ENCODE measurements around the gene ETFA. TPM values are rescaled to one million over a fixed set of nuclear protein-coding genes. Genes with fewer than 3 reads are reported as not detected.
"Not testable (repeated sequence)": the region's sequence is repeated elsewhere in the genome, so short reads cannot be mapped to it uniquely, and the experiment has no call there.

Gene ETFA
- total RNA-seq, 1 experiment from 2014 or later: 362 TPM

DNA sequence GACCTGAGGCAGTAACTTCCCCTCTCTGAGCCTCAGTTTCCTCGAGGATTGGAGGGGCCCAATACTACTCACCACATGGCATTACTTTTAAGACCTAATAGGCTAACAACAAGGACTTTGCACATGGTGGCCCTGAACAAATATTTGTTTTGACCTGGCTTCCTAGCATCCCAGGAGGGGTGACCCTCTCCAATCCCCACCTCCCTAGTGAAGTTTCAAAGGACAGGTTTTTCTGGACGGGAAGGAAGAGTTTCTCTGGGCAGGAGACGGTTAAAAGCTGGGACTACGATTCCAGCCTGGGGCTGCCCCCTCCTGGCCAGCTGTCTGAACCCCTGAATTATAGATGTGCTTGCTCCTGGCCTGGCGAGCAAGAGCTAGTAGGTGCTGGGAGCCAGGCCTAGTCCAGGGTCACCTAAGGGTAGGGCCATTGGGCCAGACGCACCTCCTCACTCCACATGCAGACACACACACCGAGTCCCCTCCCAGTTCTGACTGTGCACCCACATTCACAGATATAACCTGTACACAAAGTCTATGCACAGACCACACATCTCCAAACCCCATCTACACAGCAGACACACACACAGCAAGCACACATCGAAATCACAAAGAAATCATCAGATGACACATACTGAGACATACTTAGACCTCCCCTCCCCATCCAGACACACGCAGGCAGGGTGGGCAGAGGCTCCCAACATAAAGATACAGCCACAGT is 22.6 kb upstream of the ETFA start:
- no peaks in the 10 kb centered on the region for H3K27me3 ChIP-seq
- no peaks in the 10 kb centered on the region for H3K9me3 ChIP-seq
- no peak for DNase-seq
- no peaks in the 10 kb centered on the region for H3K36me3 ChIP-seq
- H3K4me3 ChIP-seq: no peak overlapping the region

DNA sequence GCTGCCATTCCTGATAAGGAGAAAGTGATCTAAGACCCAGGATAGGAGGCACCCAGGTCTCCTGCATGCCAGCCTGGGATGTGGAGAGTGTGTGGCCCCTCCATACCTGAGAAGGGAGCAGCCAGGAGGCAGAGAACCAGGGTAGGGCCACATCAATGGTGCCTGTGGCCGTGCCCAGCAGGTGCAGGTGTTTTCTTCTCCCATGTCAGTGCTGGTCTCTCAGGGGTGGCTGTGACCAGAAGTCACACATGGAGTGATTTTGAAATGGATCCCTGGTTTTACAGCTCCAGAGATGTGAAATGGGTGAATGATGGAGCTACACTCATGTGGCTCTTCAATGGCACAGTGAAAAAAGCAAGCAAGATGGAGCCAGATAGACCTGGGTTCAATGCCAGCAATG is 22.0 kb upstream of the ETFA start:
- Histone ChIP-seq H3K27me3 (no peaks in the 10 kb centered on the region), H3K4me3 (no peak overlapping the region), H3K9me3 (no peaks in the 10 kb centered on the region), H3K36me3 (no peaks in the 10 kb centered on the region)
- no peak for DNase-seq

DNA sequence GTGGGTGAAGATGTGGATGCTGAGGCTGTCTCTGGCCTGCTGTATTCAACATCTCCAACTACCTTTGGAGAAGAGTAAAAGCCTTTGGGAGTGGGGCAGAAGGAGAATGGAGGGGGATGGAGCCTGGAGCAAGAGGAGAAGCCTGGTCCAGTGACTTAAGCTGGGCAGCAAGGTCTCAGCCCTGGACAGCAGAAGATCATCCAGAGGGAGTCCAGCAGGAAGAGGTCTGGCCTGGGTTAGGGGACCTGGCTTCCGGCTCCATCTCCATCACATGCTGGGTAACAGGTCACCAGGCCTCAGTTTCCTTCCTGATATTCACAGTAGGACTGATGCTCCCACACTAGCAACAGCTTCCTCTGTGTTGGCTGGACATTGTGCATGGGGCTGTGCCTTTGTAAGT is 21.5 kb upstream of the ETFA start:
- Histone ChIP-seq H3K27me3 (no peaks in the 10 kb centered on the region), H3K36me3 (no peaks in the 10 kb centered on the region), H3K9me3 (no peaks in the 10 kb centered on the region), H3K4me3 (no peak overlapping the region)
- DNase-seq: no peak

DNA sequence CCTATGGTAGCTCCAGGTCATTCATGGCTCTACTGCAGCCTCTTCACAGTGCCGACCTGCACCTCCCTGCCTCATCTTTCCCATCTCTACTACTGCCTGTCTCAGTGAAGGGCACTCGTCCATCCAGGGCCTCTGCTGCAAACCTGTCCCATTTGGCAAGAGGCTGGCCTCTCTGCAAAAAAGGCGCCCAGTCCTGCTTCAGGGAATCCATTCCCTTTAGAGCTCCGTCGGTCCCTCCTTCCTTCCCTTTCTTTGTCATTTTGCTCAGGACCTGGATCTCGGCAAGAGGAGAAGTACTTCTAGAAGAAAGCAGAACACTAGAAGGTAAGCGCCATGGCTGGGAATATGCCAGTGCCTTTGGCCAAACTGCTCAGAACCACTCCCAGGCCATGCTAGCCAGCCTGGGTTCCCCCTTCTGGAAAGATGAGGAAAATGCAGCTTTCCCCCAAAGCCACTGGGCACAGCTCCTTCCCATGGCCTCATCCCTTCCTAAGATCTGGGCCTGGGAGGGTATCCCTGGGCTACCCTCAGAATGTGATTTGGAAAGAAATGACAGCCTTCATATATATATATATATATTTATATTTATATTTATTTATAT is 18.9 kb upstream of the ETFA start:
- DNase-seq: peak; percentile 59

DNA sequence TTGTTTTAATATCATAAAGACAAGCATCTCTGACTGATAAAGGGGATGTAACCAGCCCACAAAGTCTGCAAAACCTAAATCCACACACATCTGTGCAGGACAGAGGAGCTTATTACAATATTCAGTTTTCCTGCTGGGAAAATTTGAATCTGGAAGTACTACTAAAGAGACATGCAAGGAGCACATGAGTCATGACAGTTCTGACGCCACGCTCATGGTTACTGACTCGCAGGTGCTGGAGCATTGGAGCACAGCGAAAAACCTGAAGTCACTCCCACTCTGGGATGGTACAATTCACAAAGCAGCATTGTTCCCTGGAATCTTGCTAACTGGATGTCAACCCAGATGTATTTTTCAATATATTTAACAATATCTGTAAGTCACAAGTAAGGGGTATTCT is 17.7 kb upstream of the ETFA start:
- Histone ChIP-seq H3K27me3 (no peaks in the 10 kb centered on the region), H3K36me3 (no peaks in the 10 kb centered on the region), H3K4me3 (no peak overlapping the region), H3K9me3 (no peaks in the 10 kb centered on the region)
- no peak for DNase-seq

More for the DNA sequence above, 18.9 kb upstream of the ETFA start:
- Histone ChIP-seq H3K36me3 (no peaks in the 10 kb centered on the region), H3K9me3 (no peaks in the 10 kb centered on the region), H3K4me3 (no peak overlapping the region), H3K27me3 (no peaks in the 10 kb centered on the region)

DNA sequence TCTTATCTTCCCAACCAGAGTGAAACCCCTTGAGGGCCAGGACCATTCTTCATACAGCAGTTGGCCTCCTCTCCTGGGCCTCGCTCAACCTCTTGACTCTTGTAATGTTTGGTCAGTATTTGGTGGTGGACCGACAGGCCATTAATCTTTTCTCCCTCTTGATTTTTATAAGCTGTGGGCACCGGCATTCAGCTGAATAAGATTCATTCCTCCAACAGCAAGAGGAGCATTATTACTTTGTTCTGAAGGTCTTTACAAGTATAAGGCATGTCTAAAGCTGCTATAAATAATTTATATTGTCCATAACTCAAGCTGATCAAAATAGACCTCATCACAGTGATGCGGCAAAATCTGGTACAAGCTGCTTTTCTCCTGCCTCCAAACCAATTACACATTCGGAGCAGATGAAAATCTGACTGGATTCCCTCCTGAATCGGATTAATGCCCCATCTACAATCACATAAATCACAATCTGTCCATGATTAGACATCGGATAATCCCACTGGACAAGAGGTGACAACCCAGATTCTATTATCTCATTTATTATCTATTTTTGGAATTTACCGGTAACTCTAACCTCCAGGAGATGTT is 16.9 kb upstream of the ETFA start:
- no peaks in the 10 kb centered on the region for H3K27me3 ChIP-seq
- DNase-seq: no peak

DNA sequence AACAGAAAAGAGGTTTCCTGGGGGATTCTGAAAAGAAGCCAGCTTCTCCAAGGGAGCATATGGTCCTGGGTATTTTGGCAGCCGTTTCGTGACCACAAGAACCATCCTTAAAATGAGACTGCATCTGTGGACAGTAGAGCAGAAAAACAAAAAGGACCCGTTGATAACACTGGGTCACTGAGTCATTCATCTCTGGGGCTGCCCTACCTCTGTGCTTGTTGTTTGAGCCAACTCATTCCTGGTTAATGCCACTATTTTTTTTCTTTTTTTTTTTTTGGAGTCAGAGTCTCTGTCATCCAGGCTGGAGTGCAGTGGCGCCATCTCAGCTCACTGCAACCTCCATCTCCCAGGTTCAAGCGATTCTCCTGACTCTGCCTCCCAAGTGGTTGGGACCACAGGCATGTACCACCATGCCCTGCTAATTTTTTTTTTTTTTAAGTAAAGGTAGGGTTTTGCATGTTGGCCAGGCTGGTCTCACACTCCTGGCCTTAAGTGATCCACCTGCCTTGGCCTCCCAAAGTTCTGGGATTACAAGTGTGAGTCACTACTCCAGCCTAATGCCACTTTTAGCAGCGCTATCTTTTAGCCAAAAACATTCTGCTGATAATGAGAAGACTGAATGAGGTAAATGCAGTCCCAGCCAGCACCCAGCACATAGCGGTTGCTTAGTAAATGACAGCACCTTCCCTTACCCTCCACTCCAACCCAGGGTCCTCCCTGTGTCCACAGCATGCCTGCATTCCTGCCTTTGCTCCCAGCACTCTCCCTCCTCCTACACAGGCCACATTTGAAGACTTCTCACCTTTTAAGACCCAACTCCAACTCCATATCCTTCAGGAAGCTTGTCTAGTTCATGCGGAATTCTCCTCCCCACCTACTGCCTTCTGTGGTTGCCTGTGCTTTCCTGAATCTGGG is 16.2 kb upstream of the ETFA start:
- peak; percentile 55 for DNase-seq

More for the DNA sequence above, 16.9 kb upstream of the ETFA start:
- H3K4me3 ChIP-seq: no peak overlapping the region
- no peaks in the 10 kb centered on the region for H3K36me3 ChIP-seq
- H3K9me3 ChIP-seq: no peaks in the 10 kb centered on the region

DNA sequence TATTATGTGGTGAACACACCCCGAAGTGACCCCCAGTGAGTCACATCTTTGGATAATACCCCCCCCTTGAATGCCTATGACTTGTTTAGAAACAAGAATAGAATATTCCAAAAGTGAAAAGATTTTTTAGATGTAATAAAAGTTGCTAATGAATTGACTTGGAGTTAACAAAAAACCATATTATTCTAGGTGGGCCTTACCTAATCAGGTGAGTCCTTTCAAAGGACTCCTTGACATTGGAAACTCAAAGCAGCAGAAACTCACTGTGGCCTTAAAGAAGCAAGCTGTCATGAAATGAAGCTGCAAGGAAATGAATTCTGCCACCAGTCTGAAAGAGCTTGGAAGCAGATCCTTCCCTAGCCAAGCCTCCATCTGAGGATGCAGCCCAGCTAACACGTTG is 14.4 kb upstream of the ETFA start:
- DNase-seq: no peak
- Histone ChIP-seq H3K4me3 (no peak overlapping the region), H3K36me3 (no peaks in the 10 kb centered on the region), H3K27me3 (no peaks in the 10 kb centered on the region), H3K9me3 (no peaks in the 10 kb centered on the region)

More for the DNA sequence above, 16.2 kb upstream of the ETFA start:
- H3K4me3 ChIP-seq: no peak overlapping the region
- H3K9me3 ChIP-seq: no peaks in the 10 kb centered on the region
- H3K27me3 ChIP-seq: no peaks in the 10 kb centered on the region
- H3K36me3 ChIP-seq: no peaks in the 10 kb centered on the region

DNA sequence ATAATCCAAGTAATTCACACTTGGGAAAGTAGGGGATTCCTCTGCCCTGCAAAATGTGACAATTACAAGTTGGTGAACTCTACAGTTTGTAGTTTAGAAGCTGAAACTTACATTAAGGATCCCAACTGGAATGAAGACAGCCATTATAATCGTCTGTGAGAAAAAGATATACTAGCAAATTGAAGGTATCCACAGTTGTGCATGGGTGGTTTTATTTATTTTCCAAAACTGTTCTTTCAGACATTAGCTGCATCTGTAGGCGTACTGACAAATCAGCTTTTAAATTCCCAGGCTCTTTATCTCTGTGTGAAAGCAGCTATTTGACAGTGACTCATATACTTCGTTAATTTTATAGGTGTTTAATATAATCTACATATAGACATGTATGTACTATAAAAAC is 12.8 kb upstream of the ETFA start:
- no peaks in the 10 kb centered on the region for H3K36me3 ChIP-seq
- no peak for DNase-seq
- H3K4me3 ChIP-seq: no peak overlapping the region
- H3K27me3 ChIP-seq: no peaks in the 10 kb centered on the region
- H3K9me3 ChIP-seq: no peaks in the 10 kb centered on the region

DNA sequence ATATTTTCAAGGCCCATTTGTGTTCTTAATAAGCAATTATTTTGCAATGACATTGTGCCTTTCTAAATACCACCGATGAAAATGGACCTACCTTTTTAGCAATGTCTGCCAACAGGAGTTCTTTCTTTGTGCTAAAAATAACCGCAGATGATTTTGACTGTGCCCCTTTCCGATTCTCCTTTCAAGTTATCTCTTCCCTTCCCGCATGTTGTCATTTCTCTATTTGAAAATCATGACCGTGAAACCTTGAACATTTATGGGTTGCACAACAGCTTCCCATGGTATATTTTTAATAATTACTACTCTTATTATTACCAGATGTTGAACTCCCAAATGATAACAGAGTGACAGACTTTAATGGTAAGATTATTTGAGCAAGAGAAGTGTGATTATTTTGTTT is 10.3 kb upstream of the ETFA start:
- Histone ChIP-seq H3K4me3 (no peak overlapping the region), H3K27me3 (no peaks in the 10 kb centered on the region), H3K9me3 (no peaks in the 10 kb centered on the region), H3K36me3 (no peaks in the 10 kb centered on the region)
- DNase-seq: no peak

DNA sequence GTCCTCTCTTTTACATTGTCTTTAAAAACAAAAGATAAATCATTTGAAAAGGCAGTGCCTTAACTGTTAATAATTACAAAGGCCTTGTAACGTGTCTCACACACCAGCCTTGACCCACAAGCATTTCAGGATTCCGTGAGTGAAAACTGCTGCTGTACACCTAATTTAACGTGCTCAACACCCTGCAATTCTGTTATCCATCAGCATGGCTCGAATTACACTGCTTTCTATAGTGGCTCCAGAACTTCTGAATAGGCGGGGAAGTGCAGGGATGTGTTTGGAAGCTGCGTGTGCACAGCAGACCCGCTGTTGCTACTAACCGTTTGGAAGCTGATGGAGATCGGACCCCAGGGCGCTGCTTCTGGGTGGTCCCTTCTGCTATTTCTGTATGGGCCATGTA is 9.9 kb upstream of the ETFA start:
- no peaks in the 10 kb centered on the region for H3K36me3 ChIP-seq
- DNase-seq: no peak
- H3K9me3 ChIP-seq: no peaks in the 10 kb centered on the region
- no peak overlapping the region for H3K4me3 ChIP-seq
- H3K27me3 ChIP-seq: no peaks in the 10 kb centered on the region

DNA sequence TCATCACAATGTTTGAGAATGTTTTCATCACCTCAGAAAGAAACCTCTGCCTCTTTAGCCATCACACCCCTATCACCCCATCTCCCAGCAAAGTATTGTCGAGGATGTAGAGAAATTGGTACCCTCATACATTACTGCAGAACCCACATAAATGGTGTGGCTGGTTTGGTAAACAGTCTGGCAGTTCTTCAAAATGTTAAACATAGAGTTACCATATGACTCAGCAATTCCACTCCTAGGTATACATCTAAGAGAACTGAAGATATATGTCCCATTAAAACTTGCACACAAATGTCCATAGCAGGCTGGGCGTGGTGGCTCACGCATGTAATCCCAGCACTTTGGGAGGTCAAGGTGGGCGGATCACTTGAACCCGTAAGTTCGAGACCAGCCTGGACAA is 8.7 kb upstream of the ETFA start:
- no peaks in the 10 kb centered on the region for H3K9me3 ChIP-seq
- no peaks in the 10 kb centered on the region for H3K27me3 ChIP-seq
- H3K4me3 ChIP-seq: no peak overlapping the region
- DNase-seq: no peak
- H3K36me3 ChIP-seq: no peaks in the 10 kb centered on the region

DNA sequence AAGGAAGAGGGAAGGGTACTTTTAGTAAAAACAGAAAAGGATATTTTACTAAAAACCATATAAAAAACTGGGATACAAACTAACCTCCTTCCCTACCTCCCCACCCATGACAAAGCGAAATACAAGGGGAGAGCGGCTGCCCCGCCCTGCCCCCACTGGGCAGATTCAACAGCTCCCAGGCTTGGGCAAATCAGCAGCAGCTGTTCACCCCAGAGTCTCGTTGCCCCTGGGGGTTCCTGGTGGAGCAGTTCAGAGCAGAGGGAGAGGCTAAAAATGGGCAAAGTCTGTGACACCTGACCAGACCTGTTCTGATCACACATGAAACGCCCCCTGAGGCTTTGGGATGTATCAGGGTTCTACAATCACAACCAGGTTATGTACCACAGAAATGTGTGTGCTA is 2.5 kb upstream of the ETFA start:
- no peaks in the 10 kb centered on the region for H3K9me3 ChIP-seq
- DNase-seq: no peak
- no peaks in the 10 kb centered on the region for H3K27me3 ChIP-seq
- peaks cover 3% of the 10 kb centered on the region for H3K36me3 ChIP-seq
- H3K4me3 ChIP-seq: no peak overlapping the region

DNA sequence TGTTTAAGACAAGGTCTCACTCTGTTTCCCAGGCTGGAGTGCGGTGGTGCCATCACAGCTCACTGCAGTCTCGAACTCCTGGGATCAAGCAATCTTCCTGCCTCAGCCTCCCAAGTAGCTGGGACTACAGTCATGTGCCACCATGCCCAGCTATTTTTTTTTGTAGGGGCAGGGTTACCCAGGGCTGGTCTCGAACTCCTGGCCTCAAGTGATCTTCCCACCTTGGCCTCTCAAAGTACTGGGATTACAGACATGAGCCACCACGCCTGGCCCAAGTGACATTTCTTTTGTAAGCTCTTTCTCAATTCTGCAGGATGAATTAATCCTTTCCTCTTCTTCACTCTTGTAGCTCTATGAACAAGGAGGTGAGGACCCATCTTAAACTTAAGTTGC is 1.9 kb upstream of the ETFA start:
- H3K27me3 ChIP-seq, DNase-seq, H3K9me3 ChIP-seq, H3K36me3 ChIP-seq, H3K4me3 ChIP-seq: not testable (repeated sequence)

DNA sequence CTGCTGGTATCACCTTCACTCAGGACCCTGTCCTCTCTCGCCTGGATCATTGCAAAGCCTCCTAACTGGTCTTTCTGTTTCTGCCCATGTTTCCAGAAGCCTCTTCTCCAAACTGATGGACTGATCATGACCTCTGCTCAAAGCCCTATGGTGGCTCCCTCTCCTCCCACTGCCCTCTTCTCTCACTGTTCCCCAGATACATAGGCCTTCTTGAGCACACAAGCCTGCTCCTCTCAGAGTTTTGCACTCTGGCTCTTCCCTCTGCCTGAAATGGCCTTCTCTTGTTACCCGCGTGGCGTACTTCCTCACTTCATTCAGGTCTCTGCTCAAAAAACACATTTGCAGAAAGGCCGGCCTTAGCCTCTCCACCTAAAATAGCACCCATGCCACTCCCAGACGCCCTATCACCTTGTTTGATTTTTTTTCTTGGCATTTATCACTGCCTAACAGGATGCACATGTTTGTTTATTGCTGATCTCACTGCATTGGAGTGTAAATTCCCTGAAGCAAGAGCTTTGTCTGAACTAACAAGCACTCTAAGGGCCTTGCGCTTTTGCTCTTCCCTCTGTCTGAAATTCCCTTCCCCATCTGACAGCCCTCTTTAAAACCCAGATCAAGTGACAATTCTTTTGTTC is 1.4 kb upstream of the ETFA start:
- no peak overlapping the region for H3K4me3 ChIP-seq
- no peaks in the 10 kb centered on the region for H3K27me3 ChIP-seq
- peaks cover 10% of the 10 kb centered on the region for H3K36me3 ChIP-seq
- peak; percentile 52 for DNase-seq
- H3K9me3 ChIP-seq: no peaks in the 10 kb centered on the region

DNA sequence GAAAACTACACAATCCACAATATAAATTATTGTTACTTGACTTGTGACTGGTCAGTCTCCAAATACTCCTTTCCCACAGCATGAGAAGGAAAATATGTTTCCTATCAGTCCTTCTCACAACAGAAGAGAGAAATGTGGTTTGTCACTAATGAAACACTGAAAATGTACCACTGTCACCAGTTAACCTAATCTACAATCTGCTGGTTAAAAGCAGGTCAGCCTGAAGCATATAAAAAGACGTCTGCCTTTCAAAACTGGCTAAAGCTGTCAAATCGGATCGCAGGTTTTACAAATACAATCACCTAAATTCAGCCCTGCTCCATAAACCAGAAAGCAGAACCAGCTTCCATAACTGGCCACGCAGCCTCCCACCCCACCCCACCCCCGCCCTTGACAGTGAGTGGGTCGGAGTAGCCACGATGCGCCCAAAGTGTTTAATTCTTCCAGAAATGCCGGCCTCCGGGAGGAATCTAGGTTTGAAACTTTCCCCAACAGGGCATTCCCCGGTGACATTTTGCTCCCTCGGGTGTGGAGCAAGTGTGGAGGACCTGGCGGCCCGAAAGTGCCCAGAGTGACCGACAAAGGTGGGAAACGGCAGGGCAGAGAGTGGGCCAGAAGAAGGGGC is 682 bp downstream of the ETFA start:
- no peak for DNase-seq
- Histone ChIP-seq H3K36me3 (peaks cover 12% of the 10 kb centered on the region), H3K9me3 (no peaks in the 10 kb centered on the region), H3K27me3 (no peaks in the 10 kb centered on the region), H3K4me3 (peak overlapping the region; percentile 81)
